DOHH2 (cell line): ENCODE results near the gene ELOA.

Experiments
- CTCF ChIP-seq: fragments of 200-600 bp; sonication (generic); IDR thresholded peaks from one replicate; pipeline ENCODE4 v1.5.1; 2014; ENCODE audit warnings: antibody characterized with exemption, mild to moderate bottlenecking, low read depth, low read length; ENCODE audit not compliant: poor library complexity, severe bottlenecking
- EZH2phosphoT487 ChIP-seq: fragments of 200-600 bp; sonication (generic); IDR thresholded peaks from 2 replicates; pipeline ENCODE4 v1.6.1; 2017; ENCODE audit warnings: borderline replicate concordance, mild to moderate bottlenecking, antibody characterized with exemption, low read length, moderate library complexity, mixed read lengths

GRCh38 chr1:23796466-23797271 is 53.4 kb downstream of the ELOA start:
- TF ChIP-seq CTCF (no peak), EZH2phosphoT487 (no peak)
